Measurements from ENCODE around the gene SHISAL2B. TPM values are rescaled to one million over a fixed set of nuclear protein-coding genes. Genes with fewer than 3 reads are reported as not detected.

Gene SHISAL2B
- total and polyA plus RNA-seq, 2 donors (not counting 1 experiment from before 2014, with no cell fraction given): not detected

GRCh38 chr5:64744914-64745313 is 54.6 kb downstream of the SHISAL2B start:
- ChIA-PET CTCF (no interaction called here), POLR2A (no interaction called here)
- no peaks in the 10 kb centered on the region for H3K27me3 ChIP-seq (replicated peaks in 1 of 4; ENCODE audit: control extremely low read depth in 1 of 4, control insufficient read depth in 3 of 4, insufficient read depth in 4 of 4, low read length in 3 of 4)
- H2AFZ ChIP-seq (ENCODE audit: insufficient read depth, low read depth, low read length, poor library complexity, severe bottlenecking): no peak overlapping the region
- ATAC-seq (ENCODE audit: low read depth): no peak
- Mint-ChIP-seq H3K4me3 (no peak overlapping the region), H3K9me3 (ENCODE audit: insufficient read depth) (no peaks in the 10 kb centered on the region), H3K27me3 (no peaks in the 10 kb centered on the region), H3K4me1 (no peaks in the 10 kb centered on the region), H3K27ac (no peak overlapping the region)
- peaks cover 3% of the 10 kb centered on the region for H3K79me2 ChIP-seq (ENCODE audit: control insufficient read depth, insufficient read depth, low read length)
- H4K20me1 ChIP-seq (ENCODE audit: control insufficient read depth, insufficient read depth, low read length, poor library complexity, severe bottlenecking): no peaks in the 10 kb centered on the region
- WGBS (ENCODE audit: insufficient coverage): no CpG with 5 or more reads among the region's 1 CpG
- DNase-seq: no peak
- H3K4me1 ChIP-seq (ENCODE audit: control insufficient read depth in 2 of 2, insufficient read depth in 2 of 2, low read length in 2 of 2): no peaks in the 10 kb centered on the region
- H3K4me2 ChIP-seq (replicated peaks; ENCODE audit: low read depth, low read length, poor library complexity, severe bottlenecking): no peak overlapping the region
- TF ChIP-seq, protein P1, sequence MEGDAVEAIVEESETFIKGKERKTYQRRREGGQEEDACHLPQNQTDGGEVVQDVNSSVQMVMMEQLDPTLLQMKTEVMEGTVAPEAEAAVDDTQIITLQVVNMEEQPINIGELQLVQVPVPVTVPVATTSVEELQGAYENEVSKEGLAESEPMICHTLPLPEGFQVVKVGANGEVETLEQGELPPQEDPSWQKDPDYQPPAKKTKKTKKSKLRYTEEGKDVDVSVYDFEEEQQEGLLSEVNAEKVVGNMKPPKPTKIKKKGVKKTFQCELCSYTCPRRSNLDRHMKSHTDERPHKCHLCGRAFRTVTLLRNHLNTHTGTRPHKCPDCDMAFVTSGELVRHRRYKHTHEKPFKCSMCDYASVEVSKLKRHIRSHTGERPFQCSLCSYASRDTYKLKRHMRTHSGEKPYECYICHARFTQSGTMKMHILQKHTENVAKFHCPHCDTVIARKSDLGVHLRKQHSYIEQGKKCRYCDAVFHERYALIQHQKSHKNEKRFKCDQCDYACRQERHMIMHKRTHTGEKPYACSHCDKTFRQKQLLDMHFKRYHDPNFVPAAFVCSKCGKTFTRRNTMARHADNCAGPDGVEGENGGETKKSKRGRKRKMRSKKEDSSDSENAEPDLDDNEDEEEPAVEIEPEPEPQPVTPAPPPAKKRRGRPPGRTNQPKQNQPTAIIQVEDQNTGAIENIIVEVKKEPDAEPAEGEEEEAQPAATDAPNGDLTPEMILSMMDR (IDR thresholded peaks at IDR 0.05): no peak
- no peak for TF ChIP-seq EZH2 (IDR thresholded peaks at IDR 0.05; ENCODE audit: borderline replicate concordance, insufficient read depth, low read depth, low read length, poor library complexity, severe bottlenecking)
- no peak overlapping the region for H3K4me3 ChIP-seq (ENCODE audit: control extremely low read depth in 1 of 5, extremely low read depth in 1 of 5, insufficient read depth in 1 of 5, low read depth in 2 of 5, low read length in 4 of 5)
- intact Hi-C loops (cut with micrococcal nuclease): no loop called here
- H3K36me3 ChIP-seq (replicated peaks in 1 of 2; ENCODE audit: control extremely low read depth in 1 of 2, control insufficient read depth in 1 of 2, extremely low read depth in 1 of 2, insufficient read depth in 2 of 2, low read length in 1 of 2): peaks cover 6% of the 10 kb centered on the region in 2 experiments
- H3K9me3 ChIP-seq (ENCODE audit: control extremely low read depth in 1 of 3, control insufficient read depth in 2 of 3, insufficient read depth in 1 of 3, low read length in 2 of 3): no peaks in the 10 kb centered on the region
- H3K27ac ChIP-seq (ENCODE audit: low read length in 2 of 2): no peak overlapping the region
- H3K9ac ChIP-seq (ENCODE audit: low read length): no peak overlapping the region

GRCh38 chr5:64746446-64746845 is 56.1 kb downstream of the SHISAL2B start:
- POLR2A ChIA-PET: no interaction called here
- no peak overlapping the region for H3K4me2 ChIP-seq (replicated peaks; ENCODE audit: low read depth, low read length, poor library complexity, severe bottlenecking)
- peaks cover 3% of the 10 kb centered on the region for H3K79me2 ChIP-seq (ENCODE audit: control insufficient read depth, insufficient read depth, low read length)
- TF ChIP-seq, protein P1 (IDR thresholded peaks at IDR 0.05): no peak
- no peak for TF ChIP-seq EZH2 (IDR thresholded peaks at IDR 0.05; ENCODE audit: borderline replicate concordance, insufficient read depth, low read depth, low read length, poor library complexity, severe bottlenecking)
- H2AFZ ChIP-seq (ENCODE audit: insufficient read depth, low read depth, low read length, poor library complexity, severe bottlenecking): no peak overlapping the region
- no peaks in the 10 kb centered on the region for H3K27me3 ChIP-seq (replicated peaks in 1 of 4; ENCODE audit: control extremely low read depth in 1 of 4, control insufficient read depth in 3 of 4, insufficient read depth in 4 of 4, low read length in 3 of 4)
- Mint-ChIP-seq H3K4me3 (no peak overlapping the region), H3K27ac (no peak overlapping the region), H3K9me3 (ENCODE audit: insufficient read depth) (no peaks in the 10 kb centered on the region), H3K4me1 (peaks cover 9% of the 10 kb centered on the region), H3K27me3 (no peaks in the 10 kb centered on the region)
- H3K4me3 ChIP-seq (ENCODE audit: control extremely low read depth in 1 of 5, extremely low read depth in 1 of 5, insufficient read depth in 1 of 5, low read depth in 2 of 5, low read length in 4 of 5): no peak overlapping the region
- no peak for ATAC-seq (ENCODE audit: low read depth)
- no peak overlapping the region for H3K9ac ChIP-seq (ENCODE audit: low read length)
- intact Hi-C loops (cut with micrococcal nuclease): no loop called here
- H4K20me1 ChIP-seq (ENCODE audit: control insufficient read depth, insufficient read depth, low read length, poor library complexity, severe bottlenecking): no peaks in the 10 kb centered on the region
- DNase-seq: no peak
- whole genome bisulfite sequencing (ENCODE audit: insufficient coverage): 100% methylated on average over 1 of the region's 1 CpG
- H3K27ac ChIP-seq (ENCODE audit: low read length in 2 of 2): no peak overlapping the region
- H3K4me1 ChIP-seq (ENCODE audit: control insufficient read depth in 2 of 2, insufficient read depth in 2 of 2, low read length in 2 of 2): no peaks in the 10 kb centered on the region
- CTCF ChIA-PET: no interaction called here
- H3K9me3 ChIP-seq (ENCODE audit: control extremely low read depth in 1 of 3, control insufficient read depth in 2 of 3, insufficient read depth in 1 of 3, low read length in 2 of 3): no peaks in the 10 kb centered on the region
- H3K36me3 ChIP-seq (replicated peaks in 1 of 2; ENCODE audit: control extremely low read depth in 1 of 2, control insufficient read depth in 1 of 2, extremely low read depth in 1 of 2, insufficient read depth in 2 of 2, low read length in 1 of 2): peaks cover 0 to 5% of the 10 kb centered on the region in 2 experiments

Data from B cell (primary cell).